A549 (cell line): ENCODE results near the gene ANKS4B. TPM values are rescaled to one million over a fixed set of nuclear protein-coding genes. Genes with fewer than 3 reads are reported as not detected.

Experiments used
- ATAC-seq, 2 experiments: fragments of 200-7000 bp in 1 of 2; fragments of >200 bp in 1 of 2; cut with Nextera tagmentation in 1 of 2; cut with Tn5 transposase in 1 of 2; 3 replicates each; pipeline versions ENCODE4 v1.8.0 to v1.9.1; 2018 to 2020; ENCODE audit warnings: mild to moderate bottlenecking in 1 of 2, moderate library complexity in 1 of 2
- CTCF ChIA-PET: fragments of 300-600 bp; sonication (Branson Sonifier 250); formaldehyde crosslinking; extraction: SDS; loops from one replicate; lab custom pipeline; 2021; ENCODE audit warnings: antibody characterized with exemption, inconsistent platforms; lab: Yijun Ruan, JAX
- POLR2A ChIA-PET: fragments of 350-600 bp; formaldehyde crosslinking; extraction: SDS; loops from one replicate; lab custom pipeline; 2021; ENCODE audit warnings: antibody characterized with exemption, inconsistent platforms; lab: Yijun Ruan, JAX
- DNase-seq, 2 experiments: peaks; one replicate each; pipeline versions ENCODE4 v3.0.0 to v3.0.0-alpha.2; 2011 to 2016; ENCODE audit warnings: low read depth in 1 of 2, low spot score in 1 of 2
- FAIRE-seq: peaks from 2 replicates; lab custom pipeline; 2011; peaks lifted over from hg19 to GRCh38; lab: Jason Lieb, UNC
- H3K27ac ChIP-seq, 2 experiments: fragments of >200 bp; sonication (Bioruptor Twin); formaldehyde crosslinking; 3 replicates each; pipeline ENCODE4 v1.5.1; 2016 to 2017
- H3K4me1 ChIP-seq: fragments of >200 bp; sonication (Bioruptor Twin); formaldehyde crosslinking; 3 replicates; pipeline ENCODE4 v1.6.1; 2016
- H3K4me2 ChIP-seq: fragments of >200 bp; sonication (Bioruptor Twin); formaldehyde crosslinking; 3 replicates; pipeline ENCODE4 v1.6.1; 2016
- H3K4me3 ChIP-seq: fragments of >200 bp; sonication (Bioruptor Twin); formaldehyde crosslinking; 3 replicates; pipeline ENCODE4 v1.5.1; 2016
- H3K9me3 ChIP-seq: fragments of >200 bp; sonication (Bioruptor Twin); formaldehyde crosslinking; 3 replicates; pipeline ENCODE4 v1.6.1; 2016
- ATOH8 ChIP-seq: fragments of 250-450 bp; sonication (Bioruptor Pico); IDR thresholded peaks from 2 replicates; pipeline ENCODE4 v1.5.0; 2020; ENCODE audit warnings: low read depth, mild to moderate bottlenecking, moderate library complexity
- CBX2 ChIP-seq: fragments of 200-600 bp; sonication (generic); IDR thresholded peaks from 2 replicates; pipeline ENCODE4 v1.6.1; 2016; ENCODE audit warnings: low read depth, mild to moderate bottlenecking, borderline replicate concordance
- CHD2 ChIP-seq: fragments of 150-350 bp; IDR thresholded peaks from 2 replicates; pipeline ENCODE4 v1.6.1; 2014; ENCODE audit warnings: low read length; ENCODE audit not compliant: partially characterized antibody
- E2F6 ChIP-seq: IDR thresholded peaks from 2 replicates; pipeline ENCODE4 v1.6.1; 2012; ENCODE audit warnings: low read depth, borderline replicate concordance
- EHF ChIP-seq: fragments of 250-450 bp; sonication (Bioruptor Pico); IDR thresholded peaks from 2 replicates; pipeline ENCODE4 v1.5.0; 2020; ENCODE audit warnings: mild to moderate bottlenecking
- EP300 ChIP-seq, 2 experiments: fragments of >200 bp; sonication (Bioruptor Twin); formaldehyde crosslinking; IDR thresholded peaks; 2 replicates in 1 of 2; 3 replicates in 1 of 2; pipeline ENCODE4 v1.6.1; 2016 to 2017
- ESRRA ChIP-seq: fragments of 150-350 bp; IDR thresholded peaks from 2 replicates; pipeline ENCODE4 v1.6.1; 2014; ENCODE audit warnings: mild to moderate bottlenecking, low read length, borderline replicate concordance
- FOXS1 ChIP-seq: fragments of 250-450 bp; sonication (Bioruptor Pico); IDR thresholded peaks from 2 replicates; pipeline ENCODE4 v1.5.0; 2020; ENCODE audit warnings: mild to moderate bottlenecking, moderate library complexity
- HDAC2 ChIP-seq: fragments of 200-600 bp; sonication (generic); IDR thresholded peaks from 2 replicates; pipeline ENCODE4 v1.6.1; 2016
- HMGXB4 ChIP-seq: fragments of 250-450 bp; sonication (Bioruptor Pico); IDR thresholded peaks from 2 replicates; pipeline ENCODE4 v1.5.0; 2021; ENCODE audit warnings: mild to moderate bottlenecking, moderate library complexity, borderline replicate concordance
- JUNB ChIP-seq: fragments of >200 bp; sonication (Bioruptor Twin); formaldehyde crosslinking; IDR thresholded peaks from 2 replicates; pipeline ENCODE4 v1.6.1; 2016
- KDM1A ChIP-seq: fragments of 200-600 bp; sonication (generic); IDR thresholded peaks from 2 replicates; pipeline ENCODE4 v1.6.1; 2016; ENCODE audit warnings: low read depth, mild to moderate bottlenecking
- MAFK ChIP-seq: fragments of 450-650 bp; IDR thresholded peaks from 2 replicates; pipeline ENCODE4 v1.6.1; 2014; ENCODE audit not compliant: partially characterized antibody
- MAZ ChIP-seq: fragments of 150-350 bp; IDR thresholded peaks from 2 replicates; pipeline ENCODE4 v1.6.1; 2014; ENCODE audit warnings: antibody characterized with exemption, low read depth, low read length, borderline replicate concordance
- NFE2L2 ChIP-seq: fragments of 150-350 bp; conservative IDR thresholded peaks from 2 replicates; pipeline ENCODE4 v1.6.1; 2014; ENCODE audit warnings: low read length
- PBX3 ChIP-seq: IDR thresholded peaks from 2 replicates; pipeline ENCODE4 v1.6.1; 2012
- PHF8 ChIP-seq: fragments of 200-600 bp; sonication (generic); IDR thresholded peaks from 2 replicates; pipeline ENCODE4 v1.6.1; 2016; ENCODE audit warnings: low read depth, mild to moderate bottlenecking, antibody characterized with exemption, moderate library complexity, borderline replicate concordance
- POLR2A ChIP-seq: IDR thresholded peaks from 2 replicates; pipeline ENCODE4 v1.6.1; 2012; ENCODE audit warnings: mild to moderate bottlenecking, low read length
- RAD21 ChIP-seq, 2 experiments: fragments of >200 bp in 1 of 2; sonication (Bioruptor Twin) in 1 of 2; formaldehyde crosslinking in 1 of 2; IDR thresholded peaks in 1 of 2; conservative IDR thresholded peaks in 1 of 2; 2 replicates in 1 of 2; 3 replicates in 1 of 2; pipeline ENCODE4 v1.6.1; 2012 to 2018; ENCODE audit warnings: inconsistent platforms in 1 of 2
- RARB ChIP-seq: fragments of 250-450 bp; sonication (Bioruptor Pico); IDR thresholded peaks from 2 replicates; pipeline ENCODE4 v1.8.0; 2021; ENCODE audit warnings: mild to moderate bottlenecking, moderate library complexity
- RCOR1 ChIP-seq: fragments of 150-350 bp; IDR thresholded peaks from 2 replicates; pipeline ENCODE4 v1.6.1; 2014; ENCODE audit warnings: antibody characterized with exemption, low read length, low read depth
- RFX5 ChIP-seq: fragments of 450-650 bp; IDR thresholded peaks from 2 replicates; pipeline ENCODE4 v1.7.1; 2014; ENCODE audit warnings: antibody characterized with exemption, mild to moderate bottlenecking, moderate library complexity
- RNF2 ChIP-seq: fragments of 200-600 bp; sonication (generic); IDR thresholded peaks from 2 replicates; pipeline ENCODE4 v1.6.1; 2016; ENCODE audit warnings: low read depth, mild to moderate bottlenecking, antibody characterized with exemption, moderate library complexity, borderline replicate concordance
- SMC3 ChIP-seq: fragments of >200 bp; sonication (Bioruptor Twin); formaldehyde crosslinking; IDR thresholded peaks from 3 replicates; pipeline ENCODE4 v1.6.1; 2018; ENCODE audit warnings: inconsistent platforms
- SREBF2 ChIP-seq: fragments of 450-650 bp; IDR thresholded peaks from 2 replicates; pipeline ENCODE4 v1.6.1; 2014; ENCODE audit warnings: mild to moderate bottlenecking, moderate library complexity
- ZC3H11A ChIP-seq: fragments of 450-650 bp; IDR thresholded peaks from 2 replicates; pipeline ENCODE4 v1.6.1; 2014; ENCODE audit warnings: antibody characterized with exemption, mild to moderate bottlenecking
- whole genome bisulfite sequencing: methylation state at CpG from one replicate; pipeline ENCODE4 v1.1.6; 2017; ENCODE audit errors: missing lambda C conversion rate; 5-methylcytosine and 5-hydroxymethylcytosine counted together
- polyA plus RNA-seq, 4 experiments: library from polyadenylated mRNA; depleted of rRNA in 3 of 4; stranded (reverse); fragments of >200 nt; fragmentation: RNase III in 1 of 4; extraction: RNeasy Plus Mini Kit Qiagen cat#74134 plus additional on column Dnase treatment in 1 of 4; gene quantifications; 2 replicates in 3 of 4; 3 replicates in 1 of 4; pipeline ENCODE4 v1.2.3, GENCODE V29; 2011 to 2017
- TF ChIP-seq, protein P1 (sequence below): fragments of >200 bp; sonication (Bioruptor Twin); formaldehyde crosslinking; IDR thresholded peaks from 3 replicates; pipeline ENCODE4 v1.5.1; 2016

ANKS4B gene
- polyA plus RNA-seq, 2 of the 4 experiments (the other 2 are of a cell fraction), result 0.27 to 1.8 TPM

DNA sequence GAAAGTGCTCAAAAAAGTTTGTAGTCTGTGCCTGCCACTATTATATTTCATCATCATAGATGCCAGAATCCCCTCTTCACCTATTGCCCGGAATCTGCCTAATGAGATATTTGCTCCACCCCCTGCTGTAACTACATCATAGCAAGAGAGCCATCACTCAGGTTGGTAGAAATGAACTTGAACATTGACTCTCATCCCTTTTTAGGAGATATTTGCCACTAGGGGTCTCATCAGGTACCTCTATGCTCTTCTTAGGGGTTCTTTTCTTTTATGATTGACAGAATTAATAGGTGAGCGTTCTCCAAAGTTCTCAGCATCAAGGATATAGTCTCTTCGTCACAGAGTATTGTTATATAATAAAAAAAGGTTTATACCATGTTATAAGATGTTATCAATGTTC lies 20.0 kb downstream of the ANKS4B start (continued):
- TF ChIP-seq CHD2 (no peak), RNF2 (no peak), JUNB (no peak), KDM1A (no peak), RCOR1 (no peak), NFE2L2 (no peak), MAFK (no peak), ESRRA (no peak), RARB (CRISPR knock-in tag) (no peak), SREBF2 (no peak)

DNA sequence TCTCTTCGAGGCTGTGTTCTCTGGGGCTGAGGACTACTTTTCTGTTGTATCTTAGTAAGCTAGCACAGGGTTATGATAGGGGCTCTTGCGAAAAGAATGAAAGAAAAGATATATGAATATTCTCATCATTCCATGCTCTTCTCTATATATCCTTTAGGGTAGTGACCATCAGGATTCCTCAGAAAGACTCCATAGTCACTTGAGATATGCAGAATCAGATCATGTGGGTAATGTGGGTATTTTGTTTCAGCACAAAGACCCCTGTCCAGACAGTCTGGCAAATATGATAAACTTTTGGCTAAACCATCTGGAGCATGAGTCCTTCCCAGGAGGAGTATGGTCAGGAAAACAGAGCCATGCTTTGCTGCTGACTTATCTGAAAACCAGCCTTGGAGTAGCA lies 23.1 kb downstream of the ANKS4B start:
- peaks cover 23% of the 10 kb centered on the region for H3K4me1 ChIP-seq
- TF ChIP-seq ZC3H11A, result no peak
- TF ChIP-seq PHF8, result no peak
- no peak for TF ChIP-seq HMGXB4
- TF ChIP-seq SMC3, result no peak
- TF ChIP-seq EP300 (IDR thresholded peaks at IDR 0.05), result no peak
- no peak for TF ChIP-seq RFX5
- TF ChIP-seq, all 56 proteins: peak for 0
- no peaks in the 10 kb centered on the region for H3K9me3 ChIP-seq
- no peak overlapping the region for H3K27ac ChIP-seq
- CTCF ChIA-PET, result interaction anchor here (1.5 to 4.5 kb wide), 2 partner anchors 44 to 69 kb away, joined by 8 to 18 read pairs; no protein-coding TSS in a partner anchor
- H3K4me3 ChIP-seq, result no peak overlapping the region
- ATAC-seq, result no peak
- H3K4me2 ChIP-seq, result no peak overlapping the region
- 84% methylated on average over 2 of the region's 2 CpGs for WGBS
- no peak for FAIRE-seq
- DNase-seq, result no peak
- POLR2A ChIA-PET, result no interaction called here

DNA sequence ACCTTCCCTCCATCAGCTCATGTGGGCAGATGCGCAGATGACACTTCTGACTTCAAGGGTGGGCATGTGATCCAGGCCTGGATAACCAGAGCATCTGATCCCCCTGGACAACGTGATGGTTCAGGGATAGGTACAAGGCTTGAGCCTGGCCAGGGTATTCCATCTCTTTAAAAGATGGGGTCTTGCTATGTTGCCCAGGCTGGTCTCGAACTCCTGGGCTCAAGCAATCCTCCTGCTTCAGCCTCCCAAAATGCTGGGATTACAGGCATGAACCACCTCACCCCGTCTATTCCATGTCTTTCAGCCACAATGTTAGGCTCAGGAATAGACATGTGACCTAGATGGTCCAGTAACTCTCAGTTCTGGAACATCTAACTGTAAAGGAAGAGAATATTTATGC lies 23.8 kb downstream of the ANKS4B start:
- no peak for FAIRE-seq

More for the DNA sequence above, 23.8 kb downstream of the ANKS4B start:
- Histone ChIP-seq H3K4me2 (no peak overlapping the region), H3K4me1 (peaks cover 28% of the 10 kb centered on the region), H3K4me3 (no peak overlapping the region), H3K27ac (no peak overlapping the region), H3K9me3 (no peaks in the 10 kb centered on the region)
- 79% methylated on average over 4 of the region's 4 CpGs for WGBS
- CTCF ChIA-PET, result interaction anchor here (1.0 to 4.5 kb wide), 2 partner anchors 21 to 69 kb away, joined by 3 to 18 read pairs; partner anchors contain the start of gene CRYM
- POLR2A ChIA-PET, result no interaction called here
- no peak for ATAC-seq
- no peak for DNase-seq
- TF ChIP-seq SREBF2, result no peak
- TF ChIP-seq POLR2A, result no peak
- TF ChIP-seq PBX3, result no peak
- TF ChIP-seq RARB (CRISPR knock-in tag), result no peak
- no peak for TF ChIP-seq RCOR1
- no peak for TF ChIP-seq HDAC2
- no peak for TF ChIP-seq E2F6
- TF ChIP-seq RAD21 (conservative IDR thresholded peaks at IDR 0.05 in 1 of 2, IDR thresholded peaks at IDR 0.05 in 1 of 2), result no peak
- no peak for TF ChIP-seq EHF
- no peak for TF ChIP-seq PHF8
- TF ChIP-seq, protein P1, sequence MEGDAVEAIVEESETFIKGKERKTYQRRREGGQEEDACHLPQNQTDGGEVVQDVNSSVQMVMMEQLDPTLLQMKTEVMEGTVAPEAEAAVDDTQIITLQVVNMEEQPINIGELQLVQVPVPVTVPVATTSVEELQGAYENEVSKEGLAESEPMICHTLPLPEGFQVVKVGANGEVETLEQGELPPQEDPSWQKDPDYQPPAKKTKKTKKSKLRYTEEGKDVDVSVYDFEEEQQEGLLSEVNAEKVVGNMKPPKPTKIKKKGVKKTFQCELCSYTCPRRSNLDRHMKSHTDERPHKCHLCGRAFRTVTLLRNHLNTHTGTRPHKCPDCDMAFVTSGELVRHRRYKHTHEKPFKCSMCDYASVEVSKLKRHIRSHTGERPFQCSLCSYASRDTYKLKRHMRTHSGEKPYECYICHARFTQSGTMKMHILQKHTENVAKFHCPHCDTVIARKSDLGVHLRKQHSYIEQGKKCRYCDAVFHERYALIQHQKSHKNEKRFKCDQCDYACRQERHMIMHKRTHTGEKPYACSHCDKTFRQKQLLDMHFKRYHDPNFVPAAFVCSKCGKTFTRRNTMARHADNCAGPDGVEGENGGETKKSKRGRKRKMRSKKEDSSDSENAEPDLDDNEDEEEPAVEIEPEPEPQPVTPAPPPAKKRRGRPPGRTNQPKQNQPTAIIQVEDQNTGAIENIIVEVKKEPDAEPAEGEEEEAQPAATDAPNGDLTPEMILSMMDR, result no peak
- no peak for TF ChIP-seq MAZ
- no peak for TF ChIP-seq ATOH8 (CRISPR knock-in tag)
- no peak for TF ChIP-seq ZC3H11A
- no peak for TF ChIP-seq FOXS1
- no peak for TF ChIP-seq CBX2
